ENCODE data around the gene FAM219A.
"Not testable (repeated sequence)": the region's sequence is repeated elsewhere in the genome, so short reads cannot be mapped to it uniquely, and the experiment has no call there.

The FAM219A gene

GRCh38 chr9:34440017-34440416, 18.4 kb downstream of the FAM219A start:
- no peak for DNase-seq

GRCh38 chr9:34438465-34438864, 19.9 kb downstream of the FAM219A start:
- not testable (repeated sequence) for DNase-seq

GRCh38 chr9:34437926-34438307, 20.5 kb downstream of the FAM219A start:
- not testable (repeated sequence) for DNase-seq

GRCh38 chr9:34437006-34437925, 21.1 kb downstream of the FAM219A start:
- DNase-seq, result no peak

GRCh38 chr9:34431667-34432066, 26.7 kb downstream of the FAM219A start:
- no peak for DNase-seq

- DNase-seq, result no peak
Observed at GRCh38 chr9:34430843-34431437, 27.4 kb downstream of the FAM219A start.

- no peak for DNase-seq
Observed at GRCh38 chr9:34428325-34428958, 29.9 kb downstream of the FAM219A start.

GRCh38 chr9:34426347-34427074, 31.9 kb downstream of the FAM219A start:
- no peak for DNase-seq

GRCh38 chr9:34419716-34420504, 38.5 kb downstream of the FAM219A start:
- DNase-seq, result no peak

- DNase-seq, result no peak
Observed at GRCh38 chr9:34417734-34418133, 40.6 kb downstream of the FAM219A start.

- no peak for DNase-seq
Observed at GRCh38 chr9:34413231-34413852, 45.0 kb downstream of the FAM219A start.

GRCh38 chr9:34412336-34412735, 46.0 kb downstream of the FAM219A start:
- DNase-seq, result no peak

- no peak for DNase-seq
Observed at GRCh38 chr9:34409154-34409553, 49.2 kb downstream of the FAM219A start.

GRCh38 chr9:34408173-34408572, 50.2 kb downstream of the FAM219A start:
- DNase-seq, result no peak

- DNase-seq, result no peak
Observed at GRCh38 chr9:34406219-34406618, 52.2 kb downstream of the FAM219A start.

- no peak for DNase-seq
Observed at GRCh38 chr9:34405719-34406118, 52.7 kb downstream of the FAM219A start.

- no peak for DNase-seq
Observed at GRCh38 chr9:34403554-34404380, 54.6 kb downstream of the FAM219A start.

- DNase-seq, result no peak
Observed at GRCh38 chr9:34400686-34401602, 57.4 kb downstream of the FAM219A start.

- DNase-seq, result no peak
Observed at GRCh38 chr9:34400275-34400674, 58.1 kb downstream of the FAM219A start.

- no peak for DNase-seq
Observed at GRCh38 chr9:34399729-34400128, 58.6 kb downstream of the FAM219A start.
